Lower leg skin (tissue), 3 donors: ENCODE measurements around the gene CRISP3.

Source experiments
- CTCF ChIP-seq, 3 donors: fragments of 450-650 bp; IDR thresholded peaks; one replicate each; pipeline ENCODE4 v1.5.1; 2016; ENCODE audit warnings: antibody characterized with exemption in 3 of 3, mild to moderate bottlenecking in 3 of 3, moderate library complexity in 2 of 3
- POLR2A ChIP-seq, 2 donors: fragments of 450-650 bp; IDR thresholded peaks; one replicate each; pipeline ENCODE4 v1.6.1; 2016 to 2017; ENCODE audit warnings: antibody characterized with exemption in 2 of 2, mild to moderate bottlenecking in 1 of 2, moderate library complexity in 1 of 2

GRCh38 chr6:49739423-49739822, 4.8 kb downstream of the CRISP3 start:
- TF ChIP-seq CTCF (IDR thresholded peaks at IDR 0.05) (no peak), POLR2A (IDR thresholded peaks at IDR 0.05) (no peak)
